Keratinocyte (primary cell): ENCODE results near the gene EIF4ENIF1. TPM values are rescaled to one million over a fixed set of nuclear protein-coding genes. Genes with fewer than 3 reads are reported as not detected.

Experiments
- DNase-seq: peaks from one replicate; pipeline ENCODE4 v3.0.0-alpha.2; 2011; ENCODE audit warnings: low read depth, missing footprints, low spot score
- FAIRE-seq: peaks from 2 replicates; lab custom pipeline; 2011; peaks lifted over from hg19 to GRCh38; lab: Jason Lieb, UNC
- H2AFZ ChIP-seq: 2 replicates; pipeline ENCODE4 v1.6.0; 2012; ENCODE audit warnings: low read length, control low read depth, inconsistent platforms; ENCODE audit not compliant: control insufficient read depth
- H3K27ac ChIP-seq: 2 replicates; pipeline ENCODE4 v1.5.1; 2011; ENCODE audit warnings: low read length; ENCODE audit not compliant: control insufficient read depth, insufficient read depth
- H3K27me3 ChIP-seq: 3 replicates; pipeline ENCODE4 v1.6.0; 2011; ENCODE audit warnings: low read length; ENCODE audit not compliant: control insufficient read depth, insufficient read depth; ENCODE audit errors: extremely low read depth
- H3K36me3 ChIP-seq, 2 experiments: 2 replicates in 1 of 2; 3 replicates in 1 of 2; pipeline ENCODE4 v1.5.1; 2011; ENCODE audit warnings: low read length in 2 of 2, mild to moderate bottlenecking in 1 of 2; ENCODE audit not compliant: control insufficient read depth in 2 of 2, insufficient read depth in 2 of 2; ENCODE audit errors: extremely low read depth in 1 of 2
- H3K4me1 ChIP-seq: 3 replicates; pipeline ENCODE4 v1.5.1; 2011; ENCODE audit warnings: low read length; ENCODE audit not compliant: control insufficient read depth, insufficient read depth; ENCODE audit errors: extremely low read depth
- H3K4me2 ChIP-seq: 3 replicates; pipeline ENCODE4 v1.6.0; 2011; ENCODE audit warnings: low read depth, low read length; ENCODE audit not compliant: control insufficient read depth, insufficient read depth; ENCODE audit errors: extremely low read depth
- H3K4me3 ChIP-seq, 3 experiments: fragments of 200-600 bp in 1 of 3; sonication (generic) in 1 of 3; 2 replicates in 2 of 3; 3 replicates in 1 of 3; pipeline ENCODE4 v1.5.1; 2011 to 2016; ENCODE audit warnings: low read length in 3 of 3, mild to moderate bottlenecking in 3 of 3, control low read depth in 2 of 3, inconsistent platforms in 1 of 3, low read depth in 1 of 3, mixed read lengths in 1 of 3, mixed run types in 1 of 3, moderate library complexity in 1 of 3; ENCODE audit not compliant: control insufficient read depth in 2 of 3, insufficient read depth in 2 of 3; ENCODE audit errors: extremely low read depth in 1 of 3
- H3K79me2 ChIP-seq: 2 replicates; pipeline ENCODE4 v1.6.0; 2012; ENCODE audit warnings: low read length; ENCODE audit not compliant: control insufficient read depth, insufficient read depth
- H3K9ac ChIP-seq: 3 replicates; pipeline ENCODE4 v1.6.0; 2011; ENCODE audit warnings: low read length; ENCODE audit not compliant: control insufficient read depth, insufficient read depth; ENCODE audit errors: extremely low read depth
- H3K9me1 ChIP-seq: 3 replicates; pipeline ENCODE4 v1.6.0; 2011; ENCODE audit warnings: low read length; ENCODE audit not compliant: control insufficient read depth, insufficient read depth; ENCODE audit errors: extremely low read depth
- H3K9me3 ChIP-seq: 2 replicates; pipeline ENCODE4 v1.5.1; 2012; ENCODE audit warnings: low read depth, low read length; ENCODE audit not compliant: control insufficient read depth
- H4K20me1 ChIP-seq: 3 replicates; pipeline ENCODE4 v1.6.0; 2011; ENCODE audit warnings: low read length; ENCODE audit not compliant: control insufficient read depth, insufficient read depth; ENCODE audit errors: extremely low read depth
- CTCF ChIP-seq, 3 experiments: IDR thresholded peaks in 1 of 3; conservative IDR thresholded peaks in 1 of 3; optimal IDR thresholded peaks in 1 of 3; 2 replicates in 2 of 3; 3 replicates in 1 of 3; pipeline versions ENCODE3 to v1.5.1; 2011; ENCODE audit warnings: low read length in 3 of 3, mild to moderate bottlenecking in 3 of 3, moderate library complexity in 2 of 3, control low read depth in 1 of 3, inconsistent platforms in 1 of 3; ENCODE audit not compliant: insufficient read depth in 2 of 3; ENCODE audit errors: extremely low read depth in 1 of 3
- EZH2 ChIP-seq: IDR thresholded peaks from one replicate; pipeline ENCODE4 v1.6.1; 2012; ENCODE audit warnings: inconsistent platforms, mild to moderate bottlenecking, low read length, moderate library complexity
- dilution Hi-C: fragments of 300-500 bp; cut with MboI; formaldehyde crosslinking; loops from one replicate; pipeline ENCODE4 v1.7.0; 2020; ENCODE audit warnings: low sequenced_read_pairs; ENCODE audit not compliant: extremely low pct_ligation_motif_present
- polyA plus RNA-seq, 5 experiments: library from polyadenylated mRNA; depleted of rRNA in 3 of 5; stranded (reverse) in 3 of 5; stranded (forward) in 1 of 5; unstranded in 1 of 5; fragments of >200 nt; gene quantifications; 1 replicate in 1 of 5; 2 replicates in 3 of 5; 3 replicates in 1 of 5; pipeline versions ENCODE4 v1.2.1 to v1.2.3, GENCODE V29; 2011 to 2012; ENCODE audit warnings: missing spikeins in 2 of 5, low read depth in 1 of 5, low replicate concordance in 1 of 5

EIF4ENIF1 gene
- polyA plus RNA-seq, 1 donor (not counting 4 experiments of a cell fraction or from before 2014, with no cell fraction given), result 14.4 TPM

DNA sequence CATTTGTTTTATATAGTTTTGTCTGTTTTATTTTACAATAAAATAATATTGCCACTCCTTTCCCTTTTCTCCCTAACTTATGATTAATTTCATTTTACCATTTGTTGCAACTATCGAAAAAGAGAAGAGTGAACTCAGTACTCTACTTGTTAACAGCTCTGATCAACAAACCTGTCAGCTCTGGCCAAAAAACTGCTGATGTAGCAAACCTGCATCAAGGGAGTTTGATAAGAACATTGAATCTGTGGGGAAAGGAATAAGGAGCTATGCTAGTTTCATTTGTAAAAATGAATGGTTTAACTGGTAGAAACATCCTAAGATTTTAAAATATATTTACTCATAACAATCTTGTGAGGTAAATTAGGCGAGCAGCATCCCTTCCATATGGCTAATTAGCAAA, 42.9 kb downstream of the EIF4ENIF1 start:
- no peak for TF ChIP-seq CTCF (optimal IDR thresholded peaks at IDR 0.05 in 1 of 3, IDR thresholded peaks at IDR 0.05 in 1 of 3, conservative IDR thresholded peaks at IDR 0.05 in 1 of 3; ENCODE audit: extremely low read depth in 1 of 3, insufficient read depth in 2 of 3, low read length in 3 of 3)
- no peak for TF ChIP-seq EZH2

DNA sequence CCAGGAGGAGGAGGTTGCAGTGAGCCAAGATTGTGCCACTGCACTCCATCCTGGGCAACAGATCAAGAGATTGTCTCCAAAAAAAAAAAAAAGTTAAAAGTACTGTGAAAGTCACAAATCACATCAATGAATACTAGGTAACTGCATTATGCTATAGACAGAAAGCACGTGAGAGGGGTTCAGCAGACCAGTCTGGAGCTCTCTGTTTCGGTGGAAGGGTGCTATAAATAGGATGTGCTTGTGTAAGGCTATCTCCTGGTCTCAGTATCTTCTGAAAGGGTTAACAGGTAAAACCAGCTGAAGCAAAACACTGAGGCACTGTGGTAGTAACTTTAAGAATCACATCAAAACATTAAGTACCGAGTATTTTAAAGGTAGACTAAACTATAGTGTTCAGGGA, 43.4 kb downstream of the EIF4ENIF1 start:
- H3K36me3 ChIP-seq, result peaks cover 21 to 33% of the 10 kb centered on the region in 2 experiments
- H3K9me1 ChIP-seq, result no peaks in the 10 kb centered on the region
- H3K27ac ChIP-seq, result no peak overlapping the region
- dilution Hi-C loops, result no loop called here
- H4K20me1 ChIP-seq, result no peaks in the 10 kb centered on the region
- H3K4me2 ChIP-seq, result no peak overlapping the region
- no peak overlapping the region for H3K9ac ChIP-seq
- no peaks in the 10 kb centered on the region for H3K79me2 ChIP-seq
- no peaks in the 10 kb centered on the region for H3K4me1 ChIP-seq
- TF ChIP-seq EZH2 (no peak), CTCF (optimal IDR thresholded peaks at IDR 0.05 in 1 of 3, IDR thresholded peaks at IDR 0.05 in 1 of 3, conservative IDR thresholded peaks at IDR 0.05 in 1 of 3; ENCODE audit: extremely low read depth in 1 of 3, insufficient read depth in 2 of 3, low read length in 3 of 3) (no peak)
- H3K27me3 ChIP-seq, result no peaks in the 10 kb centered on the region
- no peak overlapping the region for H3K4me3 ChIP-seq
- FAIRE-seq, result no peak
- no peak overlapping the region for H2AFZ ChIP-seq
- no peak for DNase-seq
- no peaks in the 10 kb centered on the region for H3K9me3 ChIP-seq

More for the DNA sequence above, 42.9 kb downstream of the EIF4ENIF1 start:
- Histone ChIP-seq H3K27me3 (no peaks in the 10 kb centered on the region), H3K36me3 (peaks cover 16 to 30% of the 10 kb centered on the region in 2 experiments), H3K4me3 (no peak overlapping the region), H3K4me2 (no peak overlapping the region), H3K9ac (no peak overlapping the region), H3K79me2 (no peaks in the 10 kb centered on the region), H3K9me1 (no peaks in the 10 kb centered on the region), H3K9me3 (no peaks in the 10 kb centered on the region), H3K27ac (no peak overlapping the region), H4K20me1 (no peaks in the 10 kb centered on the region), H2AFZ (no peak overlapping the region), H3K4me1 (no peaks in the 10 kb centered on the region)
- DNase-seq, result no peak
- no peak for FAIRE-seq
- dilution Hi-C loops, result no loop called here
